GM19372 (cell line): ENCODE data around the gene DNM3.

Experiments
- ATAC-seq: cut with Tn5 transposase; IDR thresholded peaks from one replicate; pipeline ENCODE4 v1.9.1; 2021; ENCODE audit warnings: mild to moderate bottlenecking, low read depth, moderate library complexity; ENCODE audit not compliant: unreplicated experiment

Gene DNM3

DNA sequence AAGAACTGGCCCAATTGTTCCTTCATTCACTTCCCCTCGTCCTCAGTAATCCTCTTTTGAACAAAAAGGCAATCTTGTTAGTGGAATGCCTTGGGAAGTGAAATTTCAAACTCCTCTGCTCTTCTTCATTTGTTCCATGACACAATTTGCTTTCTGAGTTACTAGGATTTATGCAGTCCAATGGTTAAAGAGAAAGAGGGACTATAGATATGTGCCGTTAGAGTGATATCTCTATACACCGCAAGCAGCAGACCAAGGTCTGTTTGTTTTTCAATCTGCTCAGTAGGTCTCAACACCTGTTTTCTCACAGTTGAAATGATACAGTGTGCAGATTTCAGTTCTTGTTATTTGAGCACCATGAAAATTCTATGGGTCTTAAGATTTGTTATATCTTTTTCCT, 244.0 kb downstream of the DNM3 start:
- no peak for ATAC-seq

DNA sequence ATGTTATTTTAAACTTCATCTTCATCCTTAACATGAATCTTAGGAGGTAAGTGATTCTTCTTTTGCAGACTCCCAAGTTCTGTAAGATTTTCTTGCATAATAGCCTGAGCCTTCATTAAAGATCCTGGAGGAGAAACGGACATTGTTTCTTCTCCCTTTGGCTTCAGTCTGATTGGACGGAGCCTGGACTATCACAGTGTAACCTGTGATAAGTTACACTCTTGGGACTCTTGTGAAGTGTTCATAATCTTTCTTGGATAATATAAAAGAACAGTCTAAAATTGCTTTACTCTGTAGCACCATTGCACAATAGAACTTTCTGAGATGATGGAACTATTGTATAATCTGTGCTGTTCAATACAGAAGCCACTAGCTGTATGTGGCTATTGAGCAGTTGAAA, 244.8 kb downstream of the DNM3 start:
- ATAC-seq = no peak

DNA sequence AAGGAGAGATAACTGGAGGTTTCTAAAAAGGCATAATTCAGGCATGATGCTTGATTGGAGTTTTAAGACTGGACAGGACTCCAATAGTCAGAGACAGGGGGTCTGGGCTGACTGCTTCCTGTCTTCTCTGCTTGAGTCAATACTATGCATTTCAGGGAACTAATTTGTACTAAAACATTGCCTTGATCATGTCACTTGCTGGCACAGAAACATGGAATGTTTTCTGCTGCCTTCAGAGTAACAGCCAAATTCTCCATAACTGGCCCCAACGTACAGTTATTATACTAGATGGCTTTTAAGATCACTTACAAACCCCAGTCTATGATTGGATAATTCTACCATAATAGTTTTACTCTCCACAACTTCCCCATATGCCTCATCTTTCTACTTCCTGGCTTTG, 247.0 kb downstream of the DNM3 start:
- no peak for ATAC-seq

DNA sequence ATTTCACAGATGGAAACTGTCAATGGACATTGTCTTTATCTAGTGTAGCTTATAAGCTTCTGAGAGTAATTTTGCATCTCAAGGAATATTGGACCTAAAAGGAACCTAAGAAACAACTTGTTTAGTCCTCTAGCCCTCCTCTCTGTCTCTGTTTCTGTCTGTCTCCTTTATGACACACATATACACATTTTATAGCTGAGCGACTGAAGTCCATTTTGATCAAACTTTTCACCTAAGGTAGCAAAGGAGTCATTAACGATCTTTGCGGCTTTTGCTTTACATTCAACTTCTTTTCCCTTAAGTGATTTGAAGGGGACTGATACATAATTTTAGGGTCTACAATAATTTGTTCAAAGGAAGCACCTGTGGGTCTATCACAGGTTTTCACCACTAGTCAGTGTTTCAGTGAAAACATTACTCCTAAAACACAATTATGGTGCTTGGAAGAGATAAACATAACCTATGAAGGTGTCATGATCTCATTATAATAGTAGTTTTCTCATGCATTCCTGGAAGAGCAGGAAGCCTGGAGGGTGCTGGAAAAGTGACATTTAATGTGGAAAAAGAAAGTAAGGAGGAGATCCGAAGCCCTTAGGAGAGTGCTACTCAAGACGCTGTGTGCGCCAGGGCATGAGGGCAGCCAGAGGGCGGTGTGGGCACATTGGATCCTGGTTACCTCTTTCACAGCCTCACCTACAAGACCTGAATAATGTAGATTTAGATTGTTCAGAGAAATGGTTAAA, 248.6 kb downstream of the DNM3 start:
- ATAC-seq = peak; percentile 61

DNA sequence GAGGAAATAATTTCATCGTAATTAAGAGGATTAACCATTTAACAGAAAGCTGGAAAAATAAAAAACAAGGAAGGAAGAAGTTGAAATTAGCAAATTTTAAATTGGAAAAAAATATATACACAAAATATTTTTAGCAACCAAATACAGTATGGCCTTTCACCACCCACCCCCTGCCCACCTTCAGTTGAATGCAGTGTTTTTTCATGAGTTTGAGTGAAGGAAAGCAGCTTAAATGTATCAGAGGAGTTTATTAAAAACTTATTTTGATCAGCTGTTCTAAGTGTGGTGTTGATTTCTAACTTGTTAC, 249.2 kb downstream of the DNM3 start:
- ATAC-seq = no peak

GRCh38 chr1:172095846-172096245, 254.5 kb downstream of the DNM3 start:
- ATAC-seq = no peak

DNA sequence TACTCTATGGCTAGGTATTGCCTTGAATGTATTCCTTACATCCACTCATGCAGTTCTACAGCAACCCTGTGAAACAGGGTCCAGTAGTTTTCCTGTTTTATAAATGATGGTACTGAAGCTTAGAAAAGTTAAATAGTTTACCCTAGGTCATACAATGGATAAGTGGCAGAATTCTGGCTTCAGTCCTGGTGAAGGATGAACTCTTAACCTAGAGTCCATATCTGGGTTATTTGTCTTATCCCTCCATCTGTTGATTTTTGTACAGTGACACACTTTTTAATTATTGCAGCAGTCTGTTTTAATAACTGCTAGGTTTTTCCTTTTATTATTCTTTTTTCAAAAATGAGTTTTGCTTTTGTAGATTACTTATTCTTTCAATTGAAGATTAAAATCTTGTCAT, 263.9 kb downstream of the DNM3 start:
- no peak for ATAC-seq

DNA sequence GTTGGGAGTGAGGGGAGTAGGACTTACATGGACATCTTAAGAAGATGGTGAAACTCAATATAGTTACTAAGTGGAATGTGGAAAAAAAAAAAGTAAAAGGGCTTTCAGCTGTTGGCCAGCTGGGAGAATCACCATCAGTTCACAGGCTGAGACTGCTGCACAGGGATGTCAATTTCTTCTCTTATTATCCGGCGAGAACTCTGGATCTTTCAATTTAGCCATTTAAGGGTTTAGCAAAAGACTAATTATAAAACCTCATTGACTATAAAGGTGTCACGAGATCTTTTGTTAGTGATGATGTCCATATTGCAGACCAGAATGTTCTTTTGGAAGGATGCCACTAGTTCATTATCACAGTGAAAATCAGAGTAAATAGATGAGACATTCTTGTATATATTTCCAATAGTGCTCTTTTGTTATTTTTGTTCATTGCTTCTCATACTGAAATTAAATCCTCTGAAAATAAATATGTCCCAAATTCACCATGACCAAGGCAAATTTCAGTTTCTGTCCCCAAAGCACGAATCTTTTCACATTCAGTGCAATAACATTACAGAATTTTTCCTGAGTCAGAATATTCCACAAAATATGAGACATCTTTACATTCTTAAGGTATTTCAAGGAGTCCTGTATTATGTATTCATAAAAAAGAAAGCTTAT, 266.1 kb downstream of the DNM3 start:
- ATAC-seq = no peak

GRCh38 chr1:172108161-172108893, 267.0 kb downstream of the DNM3 start:
- no peak for ATAC-seq

GRCh38 chr1:172109359-172109758, 268.1 kb downstream of the DNM3 start:
- ATAC-seq = no peak

GRCh38 chr1:172112576-172112975, 271.3 kb downstream of the DNM3 start:
- ATAC-seq = no peak

- no peak for ATAC-seq
Observed at GRCh38 chr1:172117800-172118199, 276.5 kb downstream of the DNM3 start.

GRCh38 chr1:172118618-172119017, 277.3 kb downstream of the DNM3 start:
- no peak for ATAC-seq

- no peak for ATAC-seq
Observed at GRCh38 chr1:172119184-172119583, 277.9 kb downstream of the DNM3 start.

DNA sequence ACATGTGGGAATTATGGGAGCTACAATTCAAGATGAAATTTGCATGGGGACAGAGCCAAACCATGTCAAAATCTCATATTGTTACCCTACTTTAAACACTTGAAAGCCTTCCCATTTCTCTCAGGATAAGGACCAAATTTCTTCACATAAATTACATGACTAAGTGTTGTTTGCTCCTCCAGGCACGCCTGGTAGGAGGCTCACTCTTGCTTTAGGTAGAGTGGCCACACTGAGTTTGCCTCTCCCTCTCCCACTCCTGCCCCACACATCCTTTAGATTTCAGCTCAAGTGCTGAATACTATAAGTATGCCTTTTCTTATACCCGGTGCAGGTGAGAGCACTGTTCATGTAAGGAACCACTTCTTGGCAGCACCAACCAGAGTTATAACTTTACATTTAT, 279.1 kb downstream of the DNM3 start:
- ATAC-seq = no peak

- ATAC-seq = no peak
Observed at GRCh38 chr1:172121081-172121717, 279.9 kb downstream of the DNM3 start.

DNA sequence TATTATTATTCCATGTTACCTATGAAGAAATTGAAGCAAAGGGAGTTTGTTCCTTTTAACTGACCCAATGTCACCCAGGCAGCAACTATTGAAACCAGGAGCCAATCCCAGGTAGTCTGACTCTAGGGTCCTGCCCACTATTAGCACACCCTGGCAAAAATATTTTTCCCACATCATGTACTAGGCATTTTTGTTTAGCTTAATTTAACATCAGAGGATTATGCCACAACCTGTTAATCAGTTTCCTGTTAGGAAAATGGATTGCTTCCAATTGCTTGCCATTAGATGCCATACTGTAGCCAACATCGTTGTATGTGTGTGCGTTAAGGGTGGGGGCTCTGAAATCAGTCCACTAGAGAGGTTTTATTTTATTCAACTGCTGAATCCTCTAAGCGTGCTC, 281.1 kb downstream of the DNM3 start:
- no peak for ATAC-seq

- ATAC-seq = no peak
Observed at GRCh38 chr1:172125250-172125649, 284.0 kb downstream of the DNM3 start.

- no peak for ATAC-seq
Observed at GRCh38 chr1:172125812-172126430, 284.6 kb downstream of the DNM3 start.

DNA sequence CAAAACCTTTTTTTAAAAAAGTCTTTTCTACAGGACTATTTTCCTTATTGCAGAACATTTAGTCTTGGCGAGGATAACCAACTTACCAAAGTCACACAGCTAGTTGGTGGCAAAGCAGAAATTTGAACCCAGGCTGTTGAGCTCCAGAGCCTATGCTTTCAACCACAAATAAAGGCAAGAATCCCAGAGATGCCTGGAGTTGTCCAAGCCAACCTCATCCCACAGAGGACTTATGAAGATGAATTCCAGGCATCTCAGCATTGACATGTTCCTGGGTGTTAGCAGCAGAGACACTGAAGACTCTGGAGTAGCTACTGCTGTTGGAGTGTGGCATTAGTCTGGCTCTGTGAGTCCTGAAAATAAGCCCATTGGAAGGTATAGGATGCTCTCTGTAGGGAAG, 291.5 kb downstream of the DNM3 start:
- ATAC-seq = no peak
